Measurements from ENCODE around the gene CRYBG1. TPM values are rescaled to one million over a fixed set of nuclear protein-coding genes. Genes with fewer than 3 reads are reported as not detected.

Gene CRYBG1
- total and polyA plus RNA-seq, 2 of the 13 experiments (the other 11 are each of a cell fraction or from before 2014, with no cell fraction given), result 10.1 to 21.9 TPM

GRCh38 chr6:106325336-106326178 lies 35.0 kb upstream of the CRYBG1 start, which contains the start of gene ATG5 (continued):
- TF ChIP-seq HNF1A (IDR thresholded peaks at IDR 0.05; ENCODE audit: low read depth) (peak; percentile 17; the same call in 1 of the 2 replicates), HNF1A (CRISPR knock-in tag; IDR thresholded peaks at IDR 0.05; ENCODE audit: borderline replicate concordance) (peak; percentile 87; the same call in 1 of the 2 replicates), AHDC1 (CRISPR knock-in tag; IDR thresholded peaks at IDR 0.05; ENCODE audit: borderline replicate concordance) (0 out of 2 replicates have a peak, but pooled peaks have one; percentile 54), SKI (IDR thresholded peaks at IDR 0.05; ENCODE audit: partially characterized antibody) (no peak), ZNF296 (CRISPR knock-in tag; conservative IDR thresholded peaks at IDR 0.05) (no peak), IKZF4 (CRISPR knock-in tag; IDR thresholded peaks at IDR 0.05; ENCODE audit: borderline replicate concordance, low read depth, not compliant biosample characterization) (no peak), ZNF83 (CRISPR knock-in tag; IDR thresholded peaks at IDR 0.05; ENCODE audit: borderline replicate concordance) (peak; percentile 70; the same call in 1 of the 2 replicates), ZNF839 (CRISPR knock-in tag; IDR thresholded peaks at IDR 0.05; ENCODE audit: borderline replicate concordance) (no peak), ZNF598 (CRISPR knock-in tag; IDR thresholded peaks at IDR 0.05; ENCODE audit: borderline replicate concordance) (peak; percentile 83; the same call in 1 of the 2 replicates), ZNF816 (CRISPR knock-in tag; IDR thresholded peaks at IDR 0.05; ENCODE audit: borderline replicate concordance) (peak; percentile 83; the same call in 1 of the 2 replicates), ZNF678 (CRISPR knock-in tag; IDR thresholded peaks at IDR 0.05) (peak; percentile 96), ZNF597 (CRISPR knock-in tag; IDR thresholded peaks at IDR 0.05) (no peak), ZSCAN21 (CRISPR knock-in tag; IDR thresholded peaks at IDR 0.05; ENCODE audit: borderline replicate concordance) (no peak; the same call in 1 of the 2 replicates), KAT8 (CRISPR knock-in tag; IDR thresholded peaks at IDR 0.05) (peak; percentile 99), ZKSCAN5 (CRISPR knock-in tag; IDR thresholded peaks at IDR 0.05) (no peak), IRF2 (CRISPR knock-in tag; IDR thresholded peaks at IDR 0.05) (peak; percentile 61; the same call in 1 of the 2 replicates), ZNF12 (CRISPR knock-in tag; IDR thresholded peaks at IDR 0.05) (peak; percentile 77)
